Measurements from ENCODE around the gene SLC12A3.

DNA sequence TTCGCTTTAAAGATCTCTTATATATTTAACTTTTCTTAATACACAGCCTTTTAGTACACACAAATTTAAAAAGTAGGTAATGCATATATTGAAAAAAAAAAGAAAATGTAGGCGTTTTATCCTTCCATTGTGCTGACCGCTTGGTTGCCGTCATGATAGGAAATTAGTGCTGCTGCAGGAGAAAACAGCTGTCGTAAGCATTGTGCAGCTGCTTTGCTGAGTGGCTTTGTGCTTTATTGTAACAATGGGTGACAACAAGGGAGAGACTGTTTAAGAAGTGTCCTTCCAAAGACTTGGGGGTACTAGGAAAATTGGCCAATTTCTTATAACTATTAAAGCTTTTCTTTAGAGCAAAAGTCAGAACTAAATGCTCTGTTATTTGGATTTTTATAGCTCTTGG, 71.9 kb downstream of the SLC12A3 start:
- TF ChIP-seq, protein P1, sequence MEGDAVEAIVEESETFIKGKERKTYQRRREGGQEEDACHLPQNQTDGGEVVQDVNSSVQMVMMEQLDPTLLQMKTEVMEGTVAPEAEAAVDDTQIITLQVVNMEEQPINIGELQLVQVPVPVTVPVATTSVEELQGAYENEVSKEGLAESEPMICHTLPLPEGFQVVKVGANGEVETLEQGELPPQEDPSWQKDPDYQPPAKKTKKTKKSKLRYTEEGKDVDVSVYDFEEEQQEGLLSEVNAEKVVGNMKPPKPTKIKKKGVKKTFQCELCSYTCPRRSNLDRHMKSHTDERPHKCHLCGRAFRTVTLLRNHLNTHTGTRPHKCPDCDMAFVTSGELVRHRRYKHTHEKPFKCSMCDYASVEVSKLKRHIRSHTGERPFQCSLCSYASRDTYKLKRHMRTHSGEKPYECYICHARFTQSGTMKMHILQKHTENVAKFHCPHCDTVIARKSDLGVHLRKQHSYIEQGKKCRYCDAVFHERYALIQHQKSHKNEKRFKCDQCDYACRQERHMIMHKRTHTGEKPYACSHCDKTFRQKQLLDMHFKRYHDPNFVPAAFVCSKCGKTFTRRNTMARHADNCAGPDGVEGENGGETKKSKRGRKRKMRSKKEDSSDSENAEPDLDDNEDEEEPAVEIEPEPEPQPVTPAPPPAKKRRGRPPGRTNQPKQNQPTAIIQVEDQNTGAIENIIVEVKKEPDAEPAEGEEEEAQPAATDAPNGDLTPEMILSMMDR (conservative IDR thresholded peaks at IDR 0.05; ENCODE audit: low read depth, low read length): no peak
- no peak for TF ChIP-seq SMC3 (IDR thresholded peaks at IDR 0.05; ENCODE audit: low read depth, low read length)
- TF ChIP-seq POLR2A (IDR thresholded peaks at IDR 0.05; ENCODE audit: low read depth, low read length): no peak
- TF ChIP-seq, protein P2, sequence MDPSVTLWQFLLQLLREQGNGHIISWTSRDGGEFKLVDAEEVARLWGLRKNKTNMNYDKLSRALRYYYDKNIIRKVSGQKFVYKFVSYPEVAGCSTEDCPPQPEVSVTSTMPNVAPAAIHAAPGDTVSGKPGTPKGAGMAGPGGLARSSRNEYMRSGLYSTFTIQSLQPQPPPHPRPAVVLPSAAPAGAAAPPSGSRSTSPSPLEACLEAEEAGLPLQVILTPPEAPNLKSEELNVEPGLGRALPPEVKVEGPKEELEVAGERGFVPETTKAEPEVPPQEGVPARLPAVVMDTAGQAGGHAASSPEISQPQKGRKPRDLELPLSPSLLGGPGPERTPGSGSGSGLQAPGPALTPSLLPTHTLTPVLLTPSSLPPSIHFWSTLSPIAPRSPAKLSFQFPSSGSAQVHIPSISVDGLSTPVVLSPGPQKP (IDR thresholded peaks at IDR 0.05; ENCODE audit: borderline replicate concordance, low read depth, low read length): no peak
